ENCODE results near the gene GLIPR1L2.
"Not testable (repeated sequence)": the region's sequence is repeated elsewhere in the genome, so short reads cannot be mapped to it uniquely, and the experiment has no call there.

GLIPR1L2 gene

DNA sequence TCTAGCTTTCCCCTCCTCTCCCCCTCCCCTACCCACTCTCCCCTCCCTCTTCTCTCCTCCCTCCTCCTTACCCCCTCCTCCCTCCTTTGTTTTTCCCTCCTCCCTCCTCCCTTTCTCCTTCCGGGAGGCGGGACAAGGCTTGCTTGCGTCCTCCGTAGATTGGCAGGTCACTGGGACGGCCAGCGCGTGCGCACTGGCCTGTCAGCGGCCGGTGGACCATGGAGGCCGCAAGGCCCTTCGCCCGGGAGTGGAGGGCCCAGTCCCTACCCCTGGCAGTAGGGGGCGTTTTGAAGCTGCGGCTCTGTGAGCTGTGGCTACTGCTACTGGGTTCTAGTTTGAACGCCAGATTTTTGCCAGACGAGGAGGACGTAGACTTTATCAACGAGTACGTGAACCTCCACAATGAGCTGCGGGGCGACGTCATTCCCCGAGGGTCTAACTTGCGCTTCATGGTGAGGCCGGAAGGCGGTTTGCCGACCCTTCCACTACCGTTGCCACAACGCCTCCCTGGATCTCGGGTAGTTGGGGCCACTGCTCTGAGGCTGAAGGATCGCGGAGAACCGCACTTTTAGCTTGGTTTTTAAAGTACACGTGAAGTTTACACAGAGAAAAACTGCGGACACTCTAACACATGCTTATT, at the start of gene GLIPR1L2:
TSS of gene GLIPR1L2 (plus strand) at position 191 of the 640 bp plus-strand sequence. CDS start at position 219, 28 bp downstream.
- peak; percentile 95 to 99 for DNase-seq

DNA sequence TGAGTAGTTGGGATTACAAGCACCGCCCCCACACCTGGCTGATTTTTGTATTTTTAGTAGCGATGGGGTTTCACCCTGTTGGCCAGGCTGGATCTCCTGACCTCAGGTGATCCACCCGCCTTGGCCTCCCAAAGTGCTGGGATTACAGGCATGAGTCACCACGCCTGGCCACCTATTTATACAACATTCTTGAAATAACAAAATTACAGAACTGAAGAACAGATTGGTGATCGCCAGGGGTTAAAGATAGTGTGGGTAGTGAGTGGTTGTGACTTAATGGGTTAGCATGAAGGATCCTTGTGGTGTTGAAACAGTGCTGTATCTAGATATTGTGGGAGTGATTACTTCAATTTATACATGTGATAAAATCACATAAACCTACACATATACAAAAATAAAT, 49.0 kb upstream of the GLIPR1L2 start:
- no peak for DNase-seq

DNA sequence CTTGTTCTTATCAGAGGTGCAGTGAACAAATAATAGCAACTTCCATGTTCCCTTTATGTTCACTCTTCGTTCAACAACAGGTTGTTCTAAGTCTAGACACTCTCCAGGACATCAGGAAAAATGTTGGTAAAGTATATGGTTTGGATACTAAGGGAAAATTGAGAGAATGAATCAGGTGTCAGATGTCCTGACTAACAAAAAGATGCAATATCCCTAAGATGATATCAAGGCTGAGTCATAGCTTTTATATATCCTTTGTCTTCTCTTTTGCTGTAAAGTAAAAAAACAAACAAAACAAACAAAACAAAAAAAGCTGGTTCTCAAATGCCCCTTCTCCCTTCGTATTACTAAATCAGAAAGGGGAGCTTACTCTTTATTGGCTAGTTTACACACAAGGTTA, 45.4 kb upstream of the GLIPR1L2 start:
- no peak for DNase-seq

DNA sequence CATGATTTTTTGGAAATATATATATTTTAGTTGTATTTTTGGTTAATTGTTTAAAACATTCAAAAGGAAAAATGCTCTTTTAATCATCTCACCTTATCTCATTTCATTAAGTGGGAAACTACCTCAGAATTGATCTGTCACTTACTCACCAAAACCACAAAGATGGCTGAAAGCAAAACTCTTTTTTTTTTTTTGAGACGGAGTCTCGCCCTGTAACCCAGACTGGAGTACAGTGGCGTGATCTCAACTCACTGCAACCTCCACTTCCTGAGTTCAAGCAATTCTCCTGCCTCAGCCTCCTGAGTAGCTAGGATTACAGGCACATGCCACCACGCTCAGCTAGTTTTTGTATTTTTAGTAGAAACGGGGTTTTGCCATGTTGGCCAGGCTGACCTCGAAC, 44.7 kb upstream of the GLIPR1L2 start:
- DNase-seq, result not testable (repeated sequence)

DNA sequence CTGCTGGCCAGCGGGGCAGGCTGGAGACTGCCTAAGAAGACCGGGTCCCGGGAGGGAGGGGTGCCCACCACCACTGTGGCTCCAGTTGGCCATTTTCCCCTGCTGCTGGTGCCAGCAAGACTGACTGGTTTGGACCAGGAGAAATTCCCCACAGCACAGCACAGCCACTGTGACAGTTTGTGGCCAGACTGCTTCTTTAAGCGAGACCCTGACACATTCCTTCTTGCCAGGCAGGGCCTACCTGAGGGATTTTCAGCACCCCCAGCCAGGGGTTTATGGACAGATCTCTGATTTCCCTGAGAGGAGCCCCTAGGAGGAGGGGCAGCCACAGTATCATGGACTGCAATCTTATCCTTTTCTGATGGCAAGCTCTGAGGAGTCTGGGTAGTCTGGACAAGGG, 40.9 kb upstream of the GLIPR1L2 start:
- no peak for DNase-seq

DNA sequence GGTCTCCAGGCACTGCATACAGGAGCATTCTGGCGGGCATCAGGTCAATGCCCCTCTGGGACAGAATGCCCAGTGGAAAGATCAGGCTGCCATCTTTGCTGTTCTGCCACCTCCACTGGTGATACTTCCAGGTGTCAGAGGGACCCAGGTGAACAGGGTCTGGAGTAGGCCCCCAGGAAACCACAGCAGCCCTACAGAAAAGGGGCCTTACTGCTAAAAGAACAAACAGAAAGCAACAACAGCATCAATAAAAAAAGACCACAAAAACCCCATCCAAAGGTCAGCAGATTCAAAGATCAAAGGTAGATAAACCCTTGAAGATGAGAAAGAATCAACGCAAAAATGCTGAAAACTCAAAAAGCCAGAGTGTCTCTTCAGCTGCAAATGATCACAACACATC, 40.5 kb upstream of the GLIPR1L2 start:
- no peak for DNase-seq

DNA sequence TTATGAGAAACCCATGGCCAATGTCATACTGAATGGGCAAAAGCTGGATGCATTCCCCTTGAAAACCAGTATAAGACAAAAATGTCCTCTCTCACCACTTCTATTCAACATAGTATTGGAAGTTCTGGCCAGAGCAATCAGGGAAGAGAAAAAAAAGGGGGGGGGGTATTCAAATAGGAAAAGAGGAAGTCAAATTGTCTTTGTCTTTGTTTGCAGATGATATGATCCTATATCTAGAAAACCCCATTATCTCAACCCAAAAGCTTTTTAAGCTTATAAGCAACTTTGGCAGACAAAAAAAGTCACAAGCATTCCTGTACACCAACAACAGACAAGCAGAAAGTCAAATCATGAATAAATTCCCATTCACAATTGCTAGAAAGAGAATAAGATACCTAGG, 36.9 kb upstream of the GLIPR1L2 start:
- DNase-seq, result no peak

DNA sequence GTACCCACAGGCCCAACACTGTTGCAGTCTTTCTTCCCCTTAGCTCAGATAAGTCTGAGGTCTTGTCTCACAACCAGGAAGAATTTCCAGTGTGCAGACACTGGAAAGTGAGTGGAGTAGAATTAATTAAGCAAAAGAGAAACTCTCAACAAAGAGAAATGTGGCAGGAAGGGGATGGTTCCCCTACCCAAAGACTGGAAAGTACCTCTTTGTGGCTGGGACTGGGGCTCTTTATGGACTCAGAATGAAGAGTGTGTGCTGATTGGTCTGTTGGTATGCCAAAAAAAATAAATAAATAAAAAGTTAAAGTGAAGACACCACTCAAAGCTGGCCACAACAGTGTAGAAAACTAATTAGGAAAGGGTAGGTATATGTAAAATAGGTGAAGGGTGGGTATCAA, 30.0 kb upstream of the GLIPR1L2 start:
- no peak for DNase-seq

DNA sequence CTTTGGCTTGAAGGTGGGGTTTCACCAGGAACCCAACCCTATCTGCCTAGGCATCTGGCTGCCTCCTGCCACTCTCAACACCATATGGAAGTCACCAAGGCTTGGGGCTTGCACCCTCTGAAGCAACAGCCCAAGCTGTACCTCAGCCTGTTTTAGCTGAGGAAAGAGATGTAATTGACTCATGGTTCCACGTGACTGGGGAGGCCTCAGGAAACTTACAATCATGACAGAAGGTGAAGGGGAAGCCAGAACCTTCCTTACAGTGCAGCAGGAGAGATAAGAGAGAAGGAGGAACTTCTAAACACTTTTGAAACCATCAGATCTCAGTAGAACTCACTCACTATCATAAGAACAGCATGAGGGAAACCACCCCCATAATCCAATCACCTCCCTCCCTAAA, 29.5 kb upstream of the GLIPR1L2 start:
- no peak for DNase-seq

DNA sequence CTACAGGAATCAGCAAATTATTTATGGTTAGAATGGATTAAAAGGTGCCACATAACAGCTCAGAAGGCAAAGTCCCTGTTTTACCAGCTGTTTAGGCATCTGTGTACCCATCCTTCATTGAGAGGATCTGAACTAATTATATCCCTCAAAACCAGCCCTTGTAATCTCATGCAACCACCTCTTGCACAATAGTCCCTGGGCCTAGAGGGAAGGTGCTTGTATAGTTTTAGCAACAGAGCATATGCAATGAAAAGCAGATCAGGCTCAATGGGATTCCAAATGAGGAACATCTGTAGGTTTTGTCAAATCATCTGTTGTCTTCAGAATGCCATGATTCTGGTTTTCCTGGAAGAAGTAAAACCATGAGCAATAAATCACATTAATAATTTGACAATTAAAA, 26.0 kb upstream of the GLIPR1L2 start:
- DNase-seq, result no peak

DNA sequence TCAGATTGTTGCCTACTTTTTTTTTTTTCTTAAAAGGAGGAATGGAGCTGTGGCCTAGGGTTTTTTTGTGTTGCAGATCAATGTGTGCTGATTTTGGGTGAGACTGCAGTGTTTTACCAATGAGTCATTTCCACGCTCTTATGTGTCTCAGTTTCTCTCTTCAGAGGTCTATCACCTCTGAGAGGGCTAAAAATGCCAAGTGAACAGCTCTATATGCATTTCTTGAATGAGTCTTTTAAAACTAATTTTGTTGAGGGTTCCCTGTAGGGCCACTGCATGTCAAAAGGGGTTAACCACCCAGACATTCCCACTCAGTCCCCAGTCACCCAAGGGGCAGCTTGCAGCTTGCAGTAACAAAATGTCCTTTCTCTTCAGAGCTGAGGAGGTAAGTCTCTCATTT, 24.3 kb upstream of the GLIPR1L2 start:
- no peak for DNase-seq

DNA sequence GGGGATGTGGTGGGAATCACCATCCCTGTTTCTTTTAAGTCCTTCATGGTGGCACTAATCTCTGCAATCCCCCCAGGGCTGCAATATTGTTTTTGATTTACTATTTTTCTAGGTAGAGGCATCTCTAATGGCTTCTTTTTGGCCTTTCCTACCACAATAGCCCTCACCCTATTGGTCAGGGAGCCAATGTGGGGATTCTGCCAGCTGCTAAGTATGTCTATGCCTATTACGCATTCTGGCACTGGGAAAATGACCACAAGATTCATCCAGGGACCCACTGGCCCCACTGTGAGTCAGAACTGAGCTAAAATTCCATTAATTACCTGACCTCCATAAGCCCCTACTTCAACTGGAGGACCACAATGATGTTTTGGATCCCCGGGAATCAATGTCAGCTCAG, 15.9 kb upstream of the GLIPR1L2 start:
- no peak for DNase-seq

DNA sequence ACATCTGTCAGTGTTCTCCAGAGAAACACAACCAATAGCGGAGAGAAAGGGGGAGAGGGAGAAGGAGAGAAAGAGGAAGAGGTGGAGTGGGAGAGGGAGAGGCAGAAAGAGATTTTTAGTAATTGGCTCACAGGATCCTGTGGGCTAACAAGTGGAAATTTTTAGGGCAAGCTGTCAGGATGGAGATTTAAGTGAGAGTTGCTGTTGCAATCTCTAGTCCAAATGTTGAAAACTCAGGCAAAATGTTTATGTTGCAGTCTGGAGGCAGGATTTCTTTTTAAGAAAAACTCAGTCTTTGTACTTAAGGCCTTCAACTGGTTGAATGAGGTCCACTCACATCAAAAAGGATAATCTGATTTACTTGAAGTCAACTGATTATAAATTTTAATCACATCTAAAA, 12.5 kb upstream of the GLIPR1L2 start:
- DNase-seq, result no peak

DNA sequence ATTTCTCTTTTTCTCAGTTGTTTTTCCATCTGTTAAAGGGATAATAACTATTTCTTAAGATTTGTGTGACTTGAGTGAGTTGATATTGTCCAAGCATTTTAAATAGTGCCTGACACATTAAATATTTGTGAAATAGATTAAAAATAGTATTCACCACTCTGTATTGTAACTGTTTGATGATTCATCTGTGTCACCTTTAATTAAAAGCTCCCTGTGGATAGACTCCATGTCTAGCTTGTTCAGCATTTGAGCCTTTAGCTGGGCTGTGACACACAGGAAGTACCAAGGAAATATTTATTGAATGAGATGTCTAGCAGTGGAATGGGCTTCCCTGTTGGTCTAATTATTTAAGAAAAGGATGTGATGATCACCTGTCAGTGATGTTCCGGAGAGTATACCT, 1.8 kb upstream of the GLIPR1L2 start:
- peak in 1 of 2 experiments; percentile 27 for DNase-seq

DNA sequence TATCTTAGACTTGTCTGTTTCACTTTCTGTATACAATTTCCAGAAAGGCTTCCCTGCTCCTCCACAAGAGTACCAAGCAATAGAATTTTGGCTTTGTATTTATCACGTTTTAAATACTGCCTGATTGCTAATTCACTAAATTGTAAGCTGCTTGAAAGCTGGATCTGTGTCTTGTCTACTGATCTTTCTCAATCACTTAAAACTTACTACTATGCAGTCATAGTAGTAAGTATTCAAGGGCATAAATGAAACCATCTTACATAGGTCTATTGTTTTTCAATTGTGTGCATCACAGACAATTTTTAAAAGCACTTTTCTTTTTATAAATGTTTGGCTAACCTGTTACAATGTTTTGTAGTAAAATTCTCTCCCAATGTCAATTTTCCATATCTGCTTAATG, 1.2 kb upstream of the GLIPR1L2 start:
- DNase-seq, result no peak

DNA sequence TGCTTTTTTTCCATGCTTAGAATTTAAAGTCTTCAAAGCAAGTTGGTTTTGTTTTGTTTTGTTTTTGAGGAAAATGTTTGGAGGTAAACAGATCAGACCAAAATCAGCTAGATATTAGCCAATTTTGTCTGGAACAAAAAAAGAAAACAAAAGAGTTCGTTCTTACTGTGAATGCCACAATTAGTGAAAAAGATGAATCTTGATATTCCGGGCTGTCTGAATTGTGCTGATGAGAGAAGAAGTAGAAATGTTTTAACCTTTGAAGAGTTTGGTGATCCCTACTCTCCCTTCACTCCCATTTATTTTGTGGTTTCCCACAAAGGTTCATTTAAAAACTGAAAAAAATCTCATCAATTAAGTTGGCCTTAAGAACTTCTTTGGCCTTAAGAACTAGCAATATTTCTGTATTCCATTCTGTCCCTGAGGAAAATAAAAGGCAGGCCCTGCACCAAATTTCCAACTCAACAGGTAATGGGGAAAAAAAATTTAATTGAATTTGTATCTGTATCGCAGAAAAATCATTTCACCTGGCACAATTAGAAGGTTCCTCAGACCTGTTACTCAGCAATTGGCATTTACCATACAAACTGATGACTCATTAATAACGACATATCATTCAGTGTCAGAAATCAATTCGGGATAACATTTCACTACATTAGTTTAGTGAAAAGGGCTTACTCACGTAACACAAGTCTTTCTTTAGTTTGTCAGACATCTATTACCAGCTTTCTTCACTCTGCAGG, 562 bp upstream of the GLIPR1L2 start:
- no peak for DNase-seq

DNA sequence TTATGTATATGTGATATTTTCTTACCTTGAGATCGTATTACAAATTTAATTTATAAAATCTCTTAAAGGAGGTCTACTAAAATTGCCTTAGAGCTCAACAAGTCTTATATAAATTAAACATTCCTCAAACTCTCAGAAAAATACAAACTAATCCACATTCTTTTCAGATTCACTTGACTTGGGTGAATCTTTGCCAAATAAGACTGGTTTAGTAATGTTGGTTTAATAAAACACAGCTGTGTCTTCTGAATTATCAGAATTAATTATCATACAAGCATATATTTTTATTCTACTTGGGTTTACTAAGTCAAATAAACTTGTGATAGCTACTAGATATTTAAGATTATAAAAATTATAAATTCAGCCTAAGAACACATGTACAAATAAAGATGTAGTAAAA, 13.3 kb downstream of the GLIPR1L2 start:
- DNase-seq, result no peak

DNA sequence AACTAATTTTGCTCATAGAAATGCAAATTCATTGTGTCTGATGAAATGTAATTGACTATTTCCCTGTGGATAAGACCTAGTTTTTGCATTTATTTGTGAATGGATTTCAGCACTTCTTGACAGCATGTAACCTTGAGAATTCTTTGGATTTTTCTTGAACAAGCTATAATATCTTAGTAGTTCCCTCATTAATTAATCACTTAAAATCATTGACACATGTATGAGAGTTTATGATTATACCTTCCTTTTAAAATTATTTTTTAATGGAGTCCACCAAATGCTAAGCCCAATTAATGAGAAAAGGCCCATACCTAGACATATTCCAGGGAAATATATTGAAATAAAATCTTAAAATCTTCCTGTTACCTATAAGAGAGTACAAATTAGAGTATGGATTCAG, 16.8 kb downstream of the GLIPR1L2 start:
- no peak for DNase-seq

DNA sequence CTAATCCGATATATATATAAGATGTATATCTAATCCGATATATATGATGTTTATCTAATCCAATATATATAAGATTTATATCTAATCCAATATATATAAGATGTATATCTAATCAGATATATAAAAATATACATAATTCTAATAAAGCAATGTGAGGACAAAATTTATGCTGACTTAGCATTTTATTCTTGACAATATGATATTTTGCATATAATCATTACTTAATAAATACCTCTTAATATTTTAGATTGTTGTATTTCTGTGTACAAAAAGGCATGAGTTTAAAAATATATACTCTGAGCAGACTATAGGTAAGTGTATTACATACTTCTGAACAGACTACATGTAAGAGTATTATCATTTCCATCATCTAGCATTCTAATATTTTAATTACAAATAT, 18.9 kb downstream of the GLIPR1L2 start:
- no peak for DNase-seq

DNA sequence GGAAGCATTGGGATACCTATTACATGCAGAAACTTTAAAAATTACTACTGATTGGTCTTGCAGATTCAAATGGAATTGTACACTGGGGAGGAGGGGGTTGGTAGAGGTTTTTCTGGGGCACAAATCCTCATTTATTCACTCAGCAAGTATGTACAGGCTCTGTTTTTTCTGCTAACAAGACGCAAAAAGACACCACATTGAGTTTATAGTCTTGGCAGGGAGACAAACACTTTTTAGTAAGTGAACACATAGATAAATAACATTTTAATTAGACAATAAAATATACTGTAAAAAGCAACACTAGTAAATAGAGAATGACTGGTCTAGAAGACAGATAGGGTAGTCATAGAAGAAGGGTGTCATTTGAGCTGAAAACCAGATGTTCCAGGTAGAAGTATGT, 23.8 kb downstream of the GLIPR1L2 start:
- no peak for DNase-seq

DNA sequence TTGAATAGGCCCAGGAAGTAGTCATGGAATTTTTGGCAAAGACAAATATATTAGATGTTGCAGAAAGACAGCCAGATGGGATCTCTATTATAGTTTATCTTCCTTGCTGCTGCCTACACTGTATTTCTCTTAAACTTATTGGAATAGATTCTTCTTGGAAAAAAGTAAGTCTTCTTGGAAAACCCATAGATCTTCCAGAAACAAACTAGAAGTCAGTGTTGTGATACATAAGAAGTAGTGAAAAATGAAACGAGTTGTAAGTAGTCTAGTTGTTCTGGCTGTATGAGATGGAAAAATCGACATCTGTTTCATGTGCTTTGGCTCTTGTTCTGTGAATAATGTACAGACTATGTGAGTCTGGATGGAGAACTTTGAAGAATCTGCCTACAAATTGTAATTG, 29.0 kb downstream of the GLIPR1L2 start:
- no peak for DNase-seq

DNA sequence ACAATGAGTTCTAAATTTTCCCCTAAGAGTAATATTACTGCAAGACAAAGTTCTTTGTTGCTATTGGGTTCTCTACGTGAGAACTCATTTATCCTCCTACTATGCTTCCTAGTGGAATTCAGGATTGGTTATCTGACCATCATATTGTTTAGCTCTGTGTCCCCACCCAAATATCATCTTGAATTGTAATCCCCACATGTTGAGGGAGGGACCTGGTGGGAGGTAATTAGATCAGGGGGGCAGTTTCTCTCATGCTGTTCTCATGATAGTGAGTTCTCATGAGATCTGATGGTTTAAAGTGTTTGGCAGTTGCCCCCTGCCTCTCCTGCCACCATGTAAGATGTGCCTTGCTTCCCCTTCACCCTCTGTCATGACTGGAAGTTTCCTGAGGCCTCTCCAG, 36.6 kb downstream of the GLIPR1L2 start:
- no peak for DNase-seq

DNA sequence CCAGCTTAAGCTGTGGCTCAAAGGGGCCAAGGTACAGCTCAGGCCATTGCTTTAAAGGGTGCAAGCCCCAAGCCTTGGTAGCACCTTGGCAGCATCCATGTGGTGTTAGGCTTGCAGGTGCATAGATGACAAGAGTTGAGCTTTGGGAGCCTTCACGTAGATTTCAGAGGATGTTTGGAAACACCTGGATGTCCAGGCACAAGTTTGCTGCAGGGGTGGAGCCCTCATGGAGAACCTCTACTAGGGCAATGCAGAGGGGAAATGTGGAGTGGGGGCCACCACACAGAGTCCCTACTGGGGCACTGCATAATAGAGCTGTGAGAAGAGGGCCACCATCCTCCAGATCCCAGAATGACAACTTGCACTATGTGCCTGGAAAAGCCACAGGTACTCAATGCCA, 37.9 kb downstream of the GLIPR1L2 start:
- no peak for DNase-seq

DNA sequence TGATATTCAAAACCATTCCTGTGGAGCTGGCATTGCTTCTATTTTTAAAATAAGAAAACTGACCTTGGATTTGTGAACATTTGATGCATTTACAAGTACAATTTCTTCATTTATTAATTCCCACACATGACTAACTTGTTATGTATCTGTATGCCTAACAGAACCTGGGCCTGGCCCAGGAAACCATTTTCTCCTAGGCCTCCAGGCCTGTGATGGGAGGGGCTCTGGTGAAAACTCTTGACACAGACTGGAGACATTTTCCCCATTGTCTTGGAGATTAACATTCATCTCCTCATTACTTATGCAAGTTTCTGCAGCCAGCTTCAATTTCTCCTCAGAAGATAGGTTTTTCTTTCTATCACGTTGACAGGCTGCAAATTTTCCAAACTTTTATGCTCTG, 42.0 kb downstream of the GLIPR1L2 start:
- no peak for DNase-seq

DNA sequence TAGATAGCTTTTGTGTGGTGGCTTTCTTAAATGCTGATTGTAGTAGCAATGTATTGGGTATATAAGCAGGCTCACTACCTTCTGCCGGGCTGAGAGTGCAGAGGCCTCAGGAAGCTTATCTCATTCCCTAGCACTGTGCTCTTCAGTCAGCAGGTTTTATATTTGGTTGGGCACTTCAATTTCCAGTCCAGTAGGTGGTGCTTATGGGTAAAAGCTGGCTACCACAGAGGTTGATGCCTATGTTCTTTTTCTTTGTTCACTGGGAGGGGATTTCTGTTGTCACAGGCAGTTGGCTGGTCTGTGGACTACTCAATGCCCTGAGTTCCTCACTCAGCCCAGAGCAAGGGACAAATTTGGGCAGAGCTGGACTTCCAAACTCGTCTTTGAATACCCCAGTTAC, 46.7 kb downstream of the GLIPR1L2 start:
- DNase-seq, result no peak

Data from cerebellar nuclear complex (tissue), 1 donor.